Measurements from ENCODE around the gene CLMN. TPM values are rescaled to one million over a fixed set of nuclear protein-coding genes. Genes with fewer than 3 reads are reported as not detected.
A peak's percentile ranks its signal among the peaks of the same experiment; 100 is the strongest.

Gene CLMN
- total and polyA plus RNA-seq, 2 donors, result 0.71 to 1.9 TPM

- H3K4me1 ChIP-seq (ENCODE audit: control insufficient read depth in 2 of 2, insufficient read depth in 2 of 2, low read length in 2 of 2), result no peaks in the 10 kb centered on the region
- no peak overlapping the region for H3K27ac ChIP-seq (ENCODE audit: low read depth in 1 of 2, low read length in 1 of 2)
- WGBS, result 87% methylated on average over 13 of the region's 13 CpGs
- peaks cover 0 to 9% of the 10 kb centered on the region in 2 donors for H3K27me3 ChIP-seq (ENCODE audit: control insufficient read depth in 2 of 2, insufficient read depth in 1 of 2, low read length in 1 of 2)
- H3K9me3 ChIP-seq (ENCODE audit: control insufficient read depth in 2 of 2, insufficient read depth in 1 of 2, low read length in 1 of 2), result no peaks in the 10 kb centered on the region
- DNase-seq (ENCODE audit: low read depth in 6 of 9, low spot score in 9 of 9), result no peak
- H3K4me3 ChIP-seq (ENCODE audit: low read length in 2 of 2), result no peak overlapping the region
- H3K36me3 ChIP-seq (ENCODE audit: control insufficient read depth in 2 of 2, insufficient read depth in 2 of 2, low read length in 1 of 2), result no peaks in the 10 kb centered on the region
Measured at GRCh38 chr14:95327558-95328374, 8.1 kb upstream of the CLMN start.

DNA sequence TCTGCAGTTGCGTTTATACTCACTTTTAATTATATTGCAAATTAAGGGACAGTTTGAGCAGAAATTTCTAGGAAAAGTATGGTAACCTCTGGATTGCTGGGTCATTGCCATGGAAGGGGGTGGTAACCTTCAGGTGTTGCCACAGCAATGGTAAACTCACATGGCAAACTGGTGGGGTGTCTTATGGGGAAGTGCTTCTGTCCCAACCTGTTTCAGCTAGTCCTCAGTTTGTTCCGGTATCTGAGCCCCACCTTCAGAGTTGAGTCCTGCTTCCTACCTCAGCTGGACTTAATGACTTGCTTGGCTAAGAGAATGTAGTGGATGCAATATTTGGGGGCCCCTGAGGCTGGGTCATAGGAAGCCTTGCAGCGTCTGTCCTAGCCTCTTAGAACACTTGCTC lies 7.3 kb upstream of the CLMN start:
- no peaks in the 10 kb centered on the region for H3K4me1 ChIP-seq (ENCODE audit: control insufficient read depth in 2 of 2, insufficient read depth in 2 of 2, low read length in 2 of 2)

DNA sequence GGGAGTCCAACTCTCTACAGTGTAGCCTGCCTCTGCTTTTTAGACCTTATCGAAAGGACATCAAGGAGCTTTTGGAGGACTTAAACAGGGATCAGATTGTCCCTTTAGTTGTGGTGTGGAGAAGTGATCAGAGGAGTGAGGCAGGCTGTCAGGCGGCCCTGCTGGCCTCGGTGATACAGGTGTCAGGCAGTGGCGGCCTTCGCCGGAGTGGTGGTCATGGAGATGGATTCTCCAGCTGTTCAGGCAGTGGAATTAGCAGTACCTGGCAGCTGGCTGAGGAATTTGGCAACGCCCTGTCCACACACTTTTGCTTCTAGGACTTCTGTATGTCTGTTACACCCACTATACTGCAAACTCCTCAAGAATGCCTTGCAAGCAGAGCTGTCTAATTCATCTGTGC lies 4.2 kb upstream of the CLMN start:
- H3K36me3 ChIP-seq (ENCODE audit: control insufficient read depth in 2 of 2, insufficient read depth in 2 of 2, low read length in 1 of 2), result no peaks in the 10 kb centered on the region
- peaks cover 3 to 8% of the 10 kb centered on the region in 2 donors for H3K4me1 ChIP-seq (ENCODE audit: control insufficient read depth in 2 of 2, insufficient read depth in 2 of 2, low read length in 2 of 2)
- WGBS, result 96% methylated on average over 7 of the region's 7 CpGs
- H3K4me3 ChIP-seq (ENCODE audit: low read length in 2 of 2), result no peak overlapping the region
- no peak overlapping the region for H3K27ac ChIP-seq (ENCODE audit: low read depth in 1 of 2, low read length in 1 of 2)
- peaks cover 2 to 35% of the 10 kb centered on the region in 2 donors for H3K27me3 ChIP-seq (ENCODE audit: control insufficient read depth in 2 of 2, insufficient read depth in 1 of 2, low read length in 1 of 2)
- no peaks in the 10 kb centered on the region for H3K9me3 ChIP-seq (ENCODE audit: control insufficient read depth in 2 of 2, insufficient read depth in 1 of 2, low read length in 1 of 2)
- DNase-seq (ENCODE audit: low read depth in 6 of 9, low spot score in 9 of 9), result no peak

More for the DNA sequence above, 7.3 kb upstream of the CLMN start:
- Histone ChIP-seq H3K4me3 (ENCODE audit: low read length in 2 of 2) (no peak overlapping the region), H3K27ac (ENCODE audit: low read depth in 1 of 2, low read length in 1 of 2) (no peak overlapping the region), H3K36me3 (ENCODE audit: control insufficient read depth in 2 of 2, insufficient read depth in 2 of 2, low read length in 1 of 2) (no peaks in the 10 kb centered on the region), H3K27me3 (ENCODE audit: control insufficient read depth in 2 of 2, insufficient read depth in 1 of 2, low read length in 1 of 2) (peaks cover 0 to 10% of the 10 kb centered on the region in 2 donors), H3K9me3 (ENCODE audit: control insufficient read depth in 2 of 2, insufficient read depth in 1 of 2, low read length in 1 of 2) (no peaks in the 10 kb centered on the region)
- 94% methylated on average over 3 of the region's 3 CpGs for WGBS
- DNase-seq (ENCODE audit: low read depth in 6 of 9, low spot score in 9 of 9), result no peak

DNA sequence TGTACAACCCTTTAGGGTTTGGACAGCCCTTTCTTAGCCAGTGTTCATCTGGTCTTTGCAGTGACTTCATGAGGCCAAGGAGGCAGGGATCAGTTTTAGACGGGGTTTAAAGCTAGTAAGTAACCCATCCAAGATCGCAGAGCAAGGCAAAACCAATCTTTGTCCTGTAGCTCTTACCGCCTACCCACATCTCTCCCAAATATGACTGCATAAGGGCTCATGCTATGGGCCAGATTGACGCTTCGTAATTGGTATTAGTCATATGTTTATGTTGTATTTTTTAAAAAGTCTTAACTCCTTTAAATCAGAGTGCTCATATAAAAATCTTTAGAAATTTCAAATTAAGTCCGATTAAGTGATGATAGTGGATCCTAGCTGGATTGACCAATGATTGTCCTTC lies 3.7 kb upstream of the CLMN start:
- WGBS, result 99% methylated on average over 6 of the region's 6 CpGs
- no peak for DNase-seq (ENCODE audit: low read depth in 6 of 9, low spot score in 9 of 9)
- Histone ChIP-seq H3K4me1 (ENCODE audit: control insufficient read depth in 2 of 2, insufficient read depth in 2 of 2, low read length in 2 of 2) (peaks cover 6 to 11% of the 10 kb centered on the region in 2 donors), H3K27ac (ENCODE audit: low read depth in 1 of 2, low read length in 1 of 2) (no peak overlapping the region), H3K9me3 (ENCODE audit: control insufficient read depth in 2 of 2, insufficient read depth in 1 of 2, low read length in 1 of 2) (no peaks in the 10 kb centered on the region), H3K4me3 (ENCODE audit: low read length in 2 of 2) (no peak overlapping the region), H3K27me3 (ENCODE audit: control insufficient read depth in 2 of 2, insufficient read depth in 1 of 2, low read length in 1 of 2) (peaks cover 5 to 40% of the 10 kb centered on the region in 2 donors), H3K36me3 (ENCODE audit: control insufficient read depth in 2 of 2, insufficient read depth in 2 of 2, low read length in 1 of 2) (no peaks in the 10 kb centered on the region)

- 94% methylated on average over 4 of the region's 4 CpGs for WGBS
- Histone ChIP-seq H3K4me3 (ENCODE audit: low read length in 2 of 2) (no peak overlapping the region), H3K9me3 (ENCODE audit: control insufficient read depth in 2 of 2, insufficient read depth in 1 of 2, low read length in 1 of 2) (no peaks in the 10 kb centered on the region), H3K27me3 (ENCODE audit: control insufficient read depth in 2 of 2, insufficient read depth in 1 of 2, low read length in 1 of 2) (peaks cover 6 to 47% of the 10 kb centered on the region in 2 donors), H3K27ac (ENCODE audit: low read depth in 1 of 2, low read length in 1 of 2) (no peak overlapping the region), H3K4me1 (ENCODE audit: control insufficient read depth in 2 of 2, insufficient read depth in 2 of 2, low read length in 2 of 2) (peaks cover 6 to 11% of the 10 kb centered on the region in 2 donors), H3K36me3 (ENCODE audit: control insufficient read depth in 2 of 2, insufficient read depth in 2 of 2, low read length in 1 of 2) (no peaks in the 10 kb centered on the region)
- DNase-seq (ENCODE audit: low read depth in 6 of 9, low spot score in 9 of 9), result no peak
Measured at GRCh38 chr14:95322651-95323050, 2.9 kb upstream of the CLMN start.

DNA sequence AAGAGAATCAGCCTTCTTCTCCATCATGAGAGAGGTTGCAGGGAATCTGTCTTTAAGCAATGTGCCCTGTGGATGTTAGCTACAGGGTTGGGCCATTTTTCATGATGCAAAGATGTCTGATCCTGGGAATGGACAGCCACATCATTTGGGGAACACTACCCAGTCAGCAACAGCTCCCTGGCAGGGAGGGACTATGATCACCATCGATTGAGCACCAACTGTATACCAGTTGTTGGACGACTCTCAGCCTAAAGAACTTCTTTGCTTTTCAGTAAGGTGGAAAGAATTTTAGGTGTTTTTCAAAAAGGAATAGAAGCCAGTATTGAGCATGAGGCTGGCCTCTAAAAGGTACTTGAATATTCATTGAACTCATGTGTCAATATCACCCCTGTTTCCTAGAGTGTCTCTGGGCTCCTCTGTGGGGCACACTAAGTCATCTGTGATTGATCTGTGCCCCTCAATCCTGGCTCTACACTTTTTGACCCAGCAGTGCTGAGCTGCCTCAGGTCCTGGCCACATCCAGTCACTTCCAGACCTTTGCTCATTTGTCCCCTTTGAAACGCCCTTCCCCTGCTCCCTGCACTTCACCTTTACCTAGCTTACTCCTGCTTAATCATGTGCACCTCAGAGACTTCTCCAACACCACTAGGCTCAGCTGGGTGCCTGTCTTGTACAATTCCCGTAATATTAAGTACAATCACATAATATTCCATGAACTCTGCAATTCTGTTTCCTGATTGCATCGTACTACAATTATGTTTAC lies 2.2 kb upstream of the CLMN start:
- Histone ChIP-seq H3K27ac (ENCODE audit: low read depth in 1 of 2, low read length in 1 of 2) (no peak overlapping the region), H3K4me1 (ENCODE audit: control insufficient read depth in 2 of 2, insufficient read depth in 2 of 2, low read length in 2 of 2) (peaks cover 6 to 11% of the 10 kb centered on the region in 2 donors), H3K27me3 (ENCODE audit: control insufficient read depth in 2 of 2, insufficient read depth in 1 of 2, low read length in 1 of 2) (peaks cover 6 to 52% of the 10 kb centered on the region in 2 donors), H3K9me3 (ENCODE audit: control insufficient read depth in 2 of 2, insufficient read depth in 1 of 2, low read length in 1 of 2) (no peaks in the 10 kb centered on the region), H3K4me3 (ENCODE audit: low read length in 2 of 2) (no peak overlapping the region), H3K36me3 (ENCODE audit: control insufficient read depth in 2 of 2, insufficient read depth in 2 of 2, low read length in 1 of 2) (no peaks in the 10 kb centered on the region)
- 94% methylated on average over 5 of the region's 5 CpGs for WGBS
- no peak for DNase-seq (ENCODE audit: low read depth in 6 of 9, low spot score in 9 of 9)

- no peak for DNase-seq (ENCODE audit: low read depth in 6 of 9, low spot score in 9 of 9)
- WGBS, result 94% methylated on average over 8 of the region's 8 CpGs
- Histone ChIP-seq H3K9me3 (ENCODE audit: control insufficient read depth in 2 of 2, insufficient read depth in 1 of 2, low read length in 1 of 2) (no peaks in the 10 kb centered on the region), H3K36me3 (ENCODE audit: control insufficient read depth in 2 of 2, insufficient read depth in 2 of 2, low read length in 1 of 2) (no peaks in the 10 kb centered on the region), H3K27me3 (ENCODE audit: control insufficient read depth in 2 of 2, insufficient read depth in 1 of 2, low read length in 1 of 2) (peaks cover 6 to 53% of the 10 kb centered on the region in 2 donors), H3K4me3 (ENCODE audit: low read length in 2 of 2) (no peak overlapping the region), H3K27ac (ENCODE audit: low read depth in 1 of 2, low read length in 1 of 2) (no peak overlapping the region), H3K4me1 (ENCODE audit: control insufficient read depth in 2 of 2, insufficient read depth in 2 of 2, low read length in 2 of 2) (peaks cover 6 to 11% of the 10 kb centered on the region in 2 donors)
Measured at GRCh38 chr14:95320955-95321600, 1.4 kb upstream of the CLMN start.

DNA sequence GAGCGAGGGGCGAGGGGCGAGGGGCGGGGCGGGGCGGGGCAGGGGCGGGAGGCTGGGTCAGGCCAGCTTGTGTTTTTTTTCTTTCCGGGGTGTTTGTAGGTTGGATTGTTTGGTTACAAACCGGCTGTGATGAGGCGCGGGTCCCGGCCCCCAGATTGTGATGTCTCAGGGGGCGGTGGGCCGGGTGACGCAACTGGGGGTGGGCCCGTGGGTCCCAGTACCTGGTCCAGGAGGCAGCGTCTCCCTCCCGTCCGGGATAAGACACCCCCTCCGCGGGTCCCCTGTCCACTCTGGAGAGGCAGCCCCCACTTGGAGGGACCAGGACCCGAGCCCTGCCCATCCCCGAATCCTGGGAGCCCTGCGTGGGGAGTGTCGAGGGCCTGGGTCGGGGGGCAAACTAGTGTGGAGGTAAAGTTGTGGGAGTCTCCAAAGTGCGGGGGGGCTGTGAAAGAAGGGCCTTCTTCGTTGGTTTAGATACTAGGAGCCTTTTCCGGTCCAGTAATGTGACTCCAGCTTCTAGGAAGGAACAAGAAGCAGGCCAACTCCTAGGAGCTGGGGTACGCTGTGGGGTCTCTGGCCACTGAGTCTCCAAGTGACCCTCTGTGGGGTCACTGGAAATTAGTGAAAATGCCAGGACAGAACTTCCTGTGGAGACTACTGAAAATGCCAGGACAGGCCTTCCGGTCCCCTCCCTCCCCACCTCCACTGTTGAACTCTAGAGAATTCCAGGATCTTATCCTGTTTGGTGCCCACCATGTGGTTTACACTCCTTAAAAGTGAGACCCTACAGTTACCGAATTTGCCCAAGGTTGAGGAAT lies 579 bp upstream of the CLMN start:
- H3K9me3 ChIP-seq (ENCODE audit: control insufficient read depth in 2 of 2, insufficient read depth in 1 of 2, low read length in 1 of 2), result no peaks in the 10 kb centered on the region
- peak in 3 of 9 donors; percentile 5 to 16 (median 8) for DNase-seq (ENCODE audit: low read depth in 6 of 9, low spot score in 9 of 9)
- 37% methylated on average over 32 of the region's 32 CpGs for WGBS
- H3K4me3 ChIP-seq (ENCODE audit: low read length in 2 of 2), result peak overlapping the region; percentile 18 to 68
- peaks cover 6 to 14% of the 10 kb centered on the region in 2 donors for H3K4me1 ChIP-seq (ENCODE audit: control insufficient read depth in 2 of 2, insufficient read depth in 2 of 2, low read length in 2 of 2)
- peak overlapping the region in 1 of 2 donors; percentile 60 for H3K27ac ChIP-seq (ENCODE audit: low read depth in 1 of 2, low read length in 1 of 2)
- peaks cover 6 to 53% of the 10 kb centered on the region in 2 donors for H3K27me3 ChIP-seq (ENCODE audit: control insufficient read depth in 2 of 2, insufficient read depth in 1 of 2, low read length in 1 of 2)
- no peaks in the 10 kb centered on the region for H3K36me3 ChIP-seq (ENCODE audit: control insufficient read depth in 2 of 2, insufficient read depth in 2 of 2, low read length in 1 of 2)
